ENCODE results near the gene CENPV. TPM values are rescaled to one million over a fixed set of nuclear protein-coding genes. Genes with fewer than 3 reads are reported as not detected.
A peak's percentile ranks its signal among the peaks of the same experiment; 100 is the strongest.

The CENPV gene
- total RNA-seq, 1 experiment from 2014 or later = 64.6 TPM

- H3K4me3 ChIP-seq (ENCODE audit: low read depth in 2 of 2, low read length in 2 of 2) = no peak overlapping the region
- H3K36me3 ChIP-seq (ENCODE audit: control insufficient read depth, insufficient read depth, low read length) = no peaks in the 10 kb centered on the region
- POLR2A ChIA-PET = no interaction called here
- BruUV-seq (replicated peaks) = no TSS peak
- in situ Hi-C loops (cut with HindIII; ENCODE audit: low pct_unique_long_range_greater_than_20kb, low sequenced_read_pairs) (no loop called here), intact Hi-C loops (cut with micrococcal nuclease; ENCODE audit: unreplicated experiment) (no loop called here)
- H3K27ac ChIP-seq (ENCODE audit: low read length) = no peak overlapping the region
- no peaks in the 10 kb centered on the region for H3K27me3 ChIP-seq (ENCODE audit: control insufficient read depth, insufficient read depth, low read length)
- CTCF ChIA-PET = no interaction called here
- TF ChIP-seq CTCF (IDR thresholded peaks at IDR 0.05) (no peak), TCF7L2 (IDR thresholded peaks at IDR 0.05; ENCODE audit: low read depth, low read length) (no peak), SIN3A (IDR thresholded peaks at IDR 0.05; ENCODE audit: borderline replicate concordance, insufficient read depth, low read depth, low read length) (no peak), REST (IDR thresholded peaks at IDR 0.05; ENCODE audit: insufficient read depth in 1 of 2, low read depth in 2 of 2, low read length in 1 of 2) (no peak), POLR2AphosphoS5 (IDR thresholded peaks at IDR 0.05; ENCODE audit: low read depth, low read length) (no peak)
- H3K4me1 ChIP-seq (ENCODE audit: control insufficient read depth, insufficient read depth, low read length) = no peaks in the 10 kb centered on the region
- H3K9me3 ChIP-seq (ENCODE audit: control insufficient read depth, insufficient read depth, low read depth, low read length) = no peaks in the 10 kb centered on the region
- DNase-seq (ENCODE audit: low read depth, low spot score) (no peak), ATAC-seq (no peak)
Observed at GRCh38 chr17:16371742-16372141, 18.5 kb upstream of the CENPV start.

DNA sequence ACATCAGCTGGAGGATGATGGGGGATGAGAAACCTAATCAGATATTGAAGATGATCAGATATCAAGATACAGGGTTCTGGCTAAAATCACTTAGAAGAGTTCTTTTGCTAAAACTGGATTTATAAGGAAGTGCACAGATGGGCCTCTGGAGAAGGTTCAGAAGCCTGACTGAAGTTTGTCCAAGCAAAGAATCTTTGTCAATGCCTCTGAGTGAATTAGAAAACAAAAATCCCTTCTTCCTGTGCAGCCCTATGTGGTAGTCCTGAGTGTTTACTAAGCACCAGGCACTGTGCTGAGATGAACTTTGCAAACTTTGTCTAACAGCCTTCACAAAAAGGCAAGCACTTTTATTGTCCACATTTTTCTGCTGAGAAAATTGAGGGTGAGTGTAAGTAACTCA, 11.4 kb upstream of the CENPV start:
- Histone ChIP-seq H3K36me3 (ENCODE audit: control insufficient read depth, insufficient read depth, low read length) (no peaks in the 10 kb centered on the region), H3K27me3 (ENCODE audit: control insufficient read depth, insufficient read depth, low read length) (no peaks in the 10 kb centered on the region), H3K27ac (ENCODE audit: low read length) (peak overlapping the region; percentile 27), H3K4me1 (ENCODE audit: control insufficient read depth, insufficient read depth, low read length) (peaks cover 10% of the 10 kb centered on the region), H3K9me3 (ENCODE audit: control insufficient read depth, insufficient read depth, low read depth, low read length) (no peaks in the 10 kb centered on the region), H3K4me3 (ENCODE audit: low read depth in 2 of 2, low read length in 2 of 2) (no peak overlapping the region)
- POLR2A ChIA-PET = no interaction called here
- intact Hi-C loops (cut with micrococcal nuclease; ENCODE audit: unreplicated experiment) (no loop called here), in situ Hi-C loops (cut with HindIII; ENCODE audit: low pct_unique_long_range_greater_than_20kb, low sequenced_read_pairs) (no loop called here)
- DNase-seq (ENCODE audit: low read depth, low spot score) = no peak
- CTCF ChIA-PET = interaction anchor here (0.5 to 1.4 kb wide), 3 partner anchors 14 to 141 kb away, joined by 3 to 9 read pairs (median 7); no protein-coding TSS in a partner anchor
- BruUV-seq (replicated peaks) = no TSS peak
- no peak for ATAC-seq
- TF ChIP-seq POLR2AphosphoS5 (IDR thresholded peaks at IDR 0.05; ENCODE audit: low read depth, low read length) (no peak), CTCF (IDR thresholded peaks at IDR 0.05) (no peak), REST (IDR thresholded peaks at IDR 0.05; ENCODE audit: insufficient read depth in 1 of 2, low read depth in 2 of 2, low read length in 1 of 2) (no peak), TCF7L2 (IDR thresholded peaks at IDR 0.05; ENCODE audit: low read depth, low read length) (no peak), SIN3A (IDR thresholded peaks at IDR 0.05; ENCODE audit: borderline replicate concordance, insufficient read depth, low read depth, low read length) (no peak)

All from Panc1 (cell line).